IPS-NIHi7 (cell line): ENCODE measurements around the gene MAEL.

Experiments
- DNase-seq: peaks from one replicate; pipeline ENCODE4 v3.0.0; 2012; ENCODE audit warnings: mixed read lengths; ENCODE audit errors: extremely low spot score

The MAEL gene

DNA sequence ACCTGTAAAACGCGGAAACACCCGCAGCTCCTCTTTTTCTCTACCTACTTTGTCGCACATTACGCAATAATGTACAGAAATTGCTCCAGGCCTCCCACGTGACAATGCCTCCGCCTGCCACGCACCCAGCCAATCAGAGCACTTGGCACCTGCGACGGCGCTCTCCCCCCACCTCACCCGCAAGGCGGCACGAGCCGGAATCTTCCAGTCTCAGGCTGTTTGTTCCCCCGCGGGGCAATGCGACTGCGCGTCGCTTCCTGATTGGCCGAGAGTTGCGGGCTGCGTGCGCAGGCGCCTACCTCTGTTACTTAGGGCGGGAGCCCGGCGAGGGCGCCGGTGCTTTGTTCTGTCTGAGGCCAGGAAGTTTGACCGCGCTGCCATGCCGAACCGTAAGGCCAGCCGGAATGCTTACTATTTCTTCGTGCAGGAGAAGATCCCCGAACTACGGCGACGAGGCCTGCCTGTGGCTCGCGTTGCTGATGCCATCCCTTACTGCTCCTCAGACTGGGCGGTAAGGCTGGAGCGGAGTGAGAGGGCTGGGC lies at the start of gene MAEL:
MAEL (plus strand) TSS at position 307 of the 542 bp plus-strand sequence; CDS start at position 380, 73 bp downstream.
- DNase-seq: no peak

- no peak for DNase-seq
Observed at GRCh38 chr1:166939741-166940375, 49.2 kb upstream of the MAEL start.

DNA sequence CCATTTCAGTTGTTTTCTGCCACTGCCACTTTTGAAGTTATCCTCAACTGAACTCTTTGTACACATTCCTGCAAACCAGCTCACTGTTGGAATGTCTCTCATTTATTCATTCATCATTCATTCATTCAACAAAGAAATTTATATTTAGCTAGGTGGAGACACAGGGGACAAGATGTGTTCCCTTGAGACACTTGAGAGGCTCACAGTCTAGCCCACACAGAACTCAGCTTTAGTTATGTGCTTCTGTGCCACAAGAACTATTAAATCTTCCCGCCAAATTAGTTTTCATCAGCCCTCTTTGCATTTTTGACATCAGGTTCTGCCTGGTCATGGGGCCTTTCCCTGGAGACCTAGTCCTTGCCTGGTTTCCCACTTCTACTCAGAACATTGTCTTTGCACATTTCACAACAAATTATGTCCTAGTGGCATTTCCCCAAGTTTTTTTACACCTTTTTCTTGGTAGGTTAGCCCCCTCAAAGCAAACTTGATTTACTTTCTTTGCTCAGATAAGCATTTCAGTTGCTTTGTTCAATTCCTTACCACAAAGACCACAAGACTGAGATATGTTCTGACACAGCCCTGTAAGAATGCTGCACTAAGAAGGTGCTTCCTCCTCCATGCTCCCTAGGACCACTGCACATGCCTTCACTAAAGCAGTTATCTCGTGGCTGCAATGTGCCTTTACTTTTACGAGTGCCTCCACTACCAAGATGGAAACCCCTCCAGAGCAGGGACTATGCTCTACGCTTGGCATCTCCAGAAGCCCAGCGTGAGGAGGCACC lies 44.7 kb upstream of the MAEL start:
- no peak for DNase-seq

- peak; percentile 78 for DNase-seq
Observed at GRCh38 chr1:166947398-166948043, 41.6 kb upstream of the MAEL start.

- DNase-seq: no peak
Observed at GRCh38 chr1:166948856-166949350, 40.2 kb upstream of the MAEL start.

DNA sequence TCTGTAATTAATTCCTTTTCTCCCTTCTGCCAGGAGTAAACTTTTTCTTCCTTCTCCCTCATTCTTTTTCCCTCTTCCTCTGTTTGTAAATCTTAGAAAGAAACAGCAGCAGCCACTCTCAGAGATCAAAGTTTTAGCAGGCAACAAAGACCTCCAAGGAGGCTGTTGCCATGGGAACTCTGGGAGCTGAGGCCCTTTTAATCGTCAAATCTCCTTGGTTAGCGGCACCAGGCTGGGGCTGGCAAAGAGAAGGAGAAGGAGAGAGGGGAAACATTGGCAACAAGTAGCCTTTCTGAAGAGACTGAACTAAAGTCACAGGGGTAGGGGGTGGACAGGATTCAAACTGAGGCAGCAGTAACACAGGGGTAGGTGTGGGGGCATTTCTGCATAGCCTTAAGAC lies 38.9 kb upstream of the MAEL start:
- peak; percentile 43 for DNase-seq

DNA sequence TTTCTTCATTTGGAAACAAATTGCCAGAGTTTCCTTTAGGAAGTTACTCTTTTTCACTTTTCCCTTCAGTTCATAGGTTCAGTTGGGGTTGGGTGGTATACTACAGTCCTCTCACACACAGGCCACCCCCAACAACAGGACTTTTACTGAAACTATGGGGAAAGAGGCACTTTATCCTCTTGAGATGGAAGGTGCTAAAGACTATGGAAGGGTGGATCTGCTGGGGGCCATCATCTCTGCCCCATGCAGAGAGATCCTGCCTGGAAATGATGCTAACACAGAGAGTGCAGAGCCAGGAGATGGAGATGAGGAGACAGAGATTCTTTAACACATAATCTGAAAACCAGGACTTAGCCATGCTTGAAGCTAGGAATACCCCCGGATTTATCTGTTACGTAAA lies 38.0 kb upstream of the MAEL start:
- DNase-seq: no peak

GRCh38 chr1:166952002-166952746 lies 36.9 kb upstream of the MAEL start:
- peak; percentile 54 for DNase-seq

- DNase-seq: no peak
Observed at GRCh38 chr1:166953491-166953890, 35.6 kb upstream of the MAEL start.

GRCh38 chr1:166956057-166956850 lies 32.8 kb upstream of the MAEL start:
- DNase-seq: no peak

- no peak for DNase-seq
Observed at GRCh38 chr1:166956872-166957271, 32.2 kb upstream of the MAEL start.

DNA sequence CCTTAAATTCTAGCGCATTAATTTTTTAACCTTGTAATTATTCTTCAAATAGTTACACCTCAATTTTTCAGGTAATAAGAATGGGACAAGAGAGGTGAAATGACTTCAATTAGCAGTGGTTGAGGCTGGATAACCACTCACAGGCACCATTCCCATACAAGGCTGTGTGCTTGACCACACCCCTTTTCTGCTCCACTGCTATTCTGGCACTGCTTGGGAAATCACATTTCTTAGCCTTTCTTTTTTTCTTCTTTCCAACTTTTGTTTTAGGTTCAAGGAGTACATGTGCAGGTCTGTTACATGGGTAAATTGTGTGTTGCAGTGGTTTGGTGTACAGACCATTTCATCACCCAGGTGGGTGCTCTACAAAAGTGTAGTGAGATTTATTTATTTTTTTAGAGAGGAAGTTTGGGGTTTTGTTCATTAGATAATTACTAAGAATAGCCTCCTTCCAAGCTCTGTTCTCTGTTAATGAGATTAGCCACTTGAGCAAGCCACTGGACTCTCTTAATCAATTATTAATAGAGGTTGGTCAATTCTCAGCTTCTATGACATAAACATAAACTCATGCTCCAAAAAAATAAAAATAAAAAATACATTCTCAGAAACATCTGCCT lies 28.1 kb upstream of the MAEL start:
- DNase-seq: no peak

- DNase-seq: no peak
Observed at GRCh38 chr1:166969074-166969677, 19.9 kb upstream of the MAEL start.

GRCh38 chr1:166971252-166971651 lies 17.8 kb upstream of the MAEL start:
- no peak for DNase-seq

DNA sequence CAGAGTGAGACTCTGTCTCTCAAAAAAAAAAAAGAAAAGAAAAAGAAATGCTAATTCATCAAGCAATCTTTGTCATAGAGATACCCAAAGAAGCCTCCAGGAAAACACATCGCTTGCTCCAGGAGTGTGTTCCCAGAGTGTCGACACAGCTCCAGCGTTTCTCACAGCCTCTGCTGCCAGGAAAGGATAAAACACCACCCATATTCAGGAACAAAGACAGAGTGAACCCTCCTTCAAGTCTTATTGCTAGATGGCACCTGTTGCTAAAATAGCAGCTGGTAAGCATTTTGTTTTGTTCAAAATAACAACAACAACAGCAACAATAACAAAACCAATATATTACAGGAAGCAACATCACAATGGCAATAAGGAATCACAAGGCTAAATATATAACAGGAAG lies 16.9 kb upstream of the MAEL start:
- DNase-seq: no peak

DNA sequence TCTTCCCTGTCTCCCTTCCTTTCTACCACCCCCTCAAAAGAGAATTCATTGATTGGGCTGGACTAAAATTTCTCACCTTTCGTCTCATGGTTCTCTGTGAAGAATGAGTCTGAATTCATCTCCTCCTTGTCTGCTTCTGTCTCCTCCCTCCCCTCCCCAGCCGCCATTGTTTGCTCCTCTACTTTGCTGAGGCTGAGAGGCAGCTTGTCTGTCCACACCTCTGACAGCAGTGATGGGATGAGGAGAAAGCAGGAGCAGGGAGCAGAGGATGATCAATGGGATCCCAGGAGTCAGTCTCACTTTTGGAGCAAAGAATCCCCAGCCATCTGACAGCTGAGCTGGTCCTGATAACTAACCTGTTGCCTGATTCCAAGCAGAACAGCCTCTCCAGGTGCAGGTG lies 16.3 kb upstream of the MAEL start:
- no peak for DNase-seq

- no peak for DNase-seq
Observed at GRCh38 chr1:166974647-166975345, 14.3 kb upstream of the MAEL start.

DNA sequence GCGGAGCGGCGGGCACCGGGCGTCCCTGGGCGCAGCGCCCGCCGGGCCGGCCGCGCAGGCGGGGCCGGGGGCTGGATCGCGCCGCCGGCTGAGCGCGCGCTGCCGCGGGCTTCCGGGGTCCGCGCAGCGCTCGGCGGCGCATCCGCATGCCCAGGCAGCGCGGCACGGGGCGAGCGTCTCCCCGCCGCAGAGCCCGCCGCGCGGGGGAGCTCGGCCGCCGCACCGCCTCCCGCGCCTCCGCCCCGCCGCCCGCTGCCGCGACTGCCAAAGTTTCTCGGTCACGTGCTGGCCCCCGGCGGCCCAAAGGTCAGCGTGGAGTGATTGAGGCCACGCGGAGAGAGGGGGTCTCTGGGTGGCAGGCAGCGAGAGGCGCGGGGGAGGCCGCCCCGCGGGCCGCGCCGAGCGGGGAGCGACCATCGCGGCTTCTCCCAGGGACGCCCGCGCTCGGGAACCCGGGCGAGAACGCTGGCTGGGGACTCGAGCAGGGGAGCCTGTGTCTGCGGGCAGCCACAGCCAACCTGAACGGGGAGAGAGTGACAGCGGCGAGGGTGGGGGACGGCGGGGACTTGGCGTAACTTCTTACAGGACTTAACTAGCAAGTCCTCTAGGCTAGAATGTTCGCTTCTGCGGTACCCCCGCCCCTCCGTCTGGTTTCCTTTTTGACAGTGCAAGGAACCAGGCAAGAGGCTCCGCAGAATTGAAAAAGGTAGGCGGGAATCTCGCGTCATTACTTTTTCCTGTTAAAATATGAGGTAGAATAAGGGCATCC lies 13.5 kb upstream of the MAEL start, which contains the start of gene ILDR2:
ILDR2 (minus strand) TSS at position 180 of the 769 bp plus-strand sequence. CDS start 272 bp downstream, outside the sequence.
- peak; percentile 71 for DNase-seq
